IMR-90 (cell line): ENCODE measurements around the gene LRRC31. TPM values are rescaled to one million over a fixed set of nuclear protein-coding genes. Genes with fewer than 3 reads are reported as not detected.

Experiments used
- ATAC-seq: fragments of 200-7000 bp; cut with Tn5 transposase; 2 replicates; pipeline ENCODE4 v1.9.1; 2020; ENCODE audit warnings: low read depth, mild to moderate bottlenecking, moderate library complexity
- BruUV-seq: library from RNA; stranded (reverse); fragments of 400-500 nt; replicated peaks from 2 replicates; lab custom pipeline; 2021; lab: Mats Ljungman, UMichigan
- CTCF ChIA-PET: fragments of 300-600 bp; formaldehyde crosslinking; extraction: SDS; loops from one replicate; lab custom pipeline; 2021; ENCODE audit warnings: antibody characterized with exemption; lab: Yijun Ruan, JAX
- POLR2A ChIA-PET: fragments of 300-600 bp; sonication (Branson Sonifier 250); formaldehyde crosslinking; loops from one replicate; lab custom pipeline; 2022; ENCODE audit warnings: antibody characterized with exemption; ENCODE audit not compliant: unreplicated experiment; lab: Charles Lee
- DNase-seq: peaks from one replicate; pipeline ENCODE4 v3.0.0; 2013
- H2AFZ ChIP-seq: replicated peaks from 2 replicates; pipeline ENCODE3; 2013; ENCODE audit warnings: low read length, mild to moderate bottlenecking; ENCODE audit not compliant: poor library complexity
- H2AK5ac ChIP-seq: 2 replicates; pipeline ENCODE4 v1.6.1; 2013; ENCODE audit warnings: low read depth, low read length, inconsistent platforms
- H2AK9ac ChIP-seq: replicated peaks from 2 replicates; pipeline ENCODE3; 2013; ENCODE audit warnings: mild to moderate bottlenecking, low read depth, low read length, moderate library complexity; ENCODE audit not compliant: poor library complexity
- H2BK120ac ChIP-seq: 2 replicates; pipeline ENCODE4 v1.6.1; 2013; ENCODE audit warnings: low read depth, low read length, inconsistent platforms
- H2BK15ac ChIP-seq: 3 replicates; pipeline ENCODE4 v1.6.1; 2013; ENCODE audit warnings: low read depth, low read length, inconsistent platforms
- H2BK20ac ChIP-seq: 2 replicates; pipeline ENCODE4 v1.6.1; 2013; ENCODE audit warnings: low read depth, mild to moderate bottlenecking, inconsistent platforms, low read length, moderate library complexity
- H2BK5ac ChIP-seq: 2 replicates; pipeline ENCODE4 v1.6.1; 2013; ENCODE audit warnings: mild to moderate bottlenecking, low read depth, low read length, inconsistent platforms; ENCODE audit not compliant: poor library complexity, severe bottlenecking
- H3K14ac ChIP-seq: replicated peaks from 2 replicates; pipeline ENCODE4 v1.6.1; 2013; ENCODE audit warnings: low read depth, low read length, inconsistent platforms
- H3K18ac ChIP-seq: 2 replicates; pipeline ENCODE4 v1.6.1; 2013; ENCODE audit warnings: low read depth, low read length, control low read depth
- H3K23ac ChIP-seq: 2 replicates; pipeline ENCODE4 v1.6.1; 2013; ENCODE audit warnings: low read depth, low read length, inconsistent platforms
- H3K27ac ChIP-seq: 2 replicates; pipeline ENCODE4 v1.5.1; 2013; ENCODE audit warnings: mild to moderate bottlenecking, control low read depth, low read length; ENCODE audit not compliant: insufficient read depth
- H3K27me3 ChIP-seq: 2 replicates; pipeline ENCODE4 v1.6.1; 2013; ENCODE audit warnings: low read length; ENCODE audit not compliant: control insufficient read depth, insufficient read depth
- H3K36me3 ChIP-seq: 2 replicates; pipeline ENCODE4 v1.6.1; 2013; ENCODE audit warnings: low read length, mixed read lengths; ENCODE audit not compliant: control insufficient read depth, insufficient read depth
- H3K4ac ChIP-seq: 2 replicates; pipeline ENCODE4 v1.6.1; 2013; ENCODE audit warnings: low read depth, low read length, inconsistent platforms
- H3K4me1 ChIP-seq: 2 replicates; pipeline ENCODE4 v1.6.1; 2013; ENCODE audit warnings: low read length, mixed read lengths; ENCODE audit not compliant: control insufficient read depth, insufficient read depth
- H3K4me2 ChIP-seq: 2 replicates; pipeline ENCODE4 v1.6.1; 2013; ENCODE audit warnings: low read depth, mild to moderate bottlenecking, control low read depth, low read length, moderate library complexity
- H3K4me3 ChIP-seq: 2 replicates; pipeline ENCODE4 v1.5.1; 2013; ENCODE audit warnings: low read depth, mild to moderate bottlenecking, control low read depth, low read length, moderate library complexity; ENCODE audit not compliant: insufficient read depth
- H3K56ac ChIP-seq: 2 replicates; pipeline ENCODE4 v1.6.1; 2013; ENCODE audit warnings: low read length, inconsistent platforms; ENCODE audit not compliant: insufficient read depth; ENCODE audit errors: extremely low read depth
- H3K79me1 ChIP-seq, 2 experiments: 2 replicates each; pipeline ENCODE4 v1.6.1; 2013; ENCODE audit warnings: low read length in 2 of 2, inconsistent platforms in 1 of 2, low read depth in 1 of 2
- H3K9ac ChIP-seq: 2 replicates; pipeline ENCODE4 v1.6.1; 2013; ENCODE audit warnings: low read depth, low read length, control low read depth
- H3K9me1 ChIP-seq: 2 replicates; pipeline ENCODE4 v1.6.1; 2013; ENCODE audit warnings: low read length, inconsistent platforms; ENCODE audit not compliant: insufficient read depth
- H3K9me3 ChIP-seq: 2 replicates; pipeline ENCODE4 v1.6.1; 2013; ENCODE audit warnings: low read length; ENCODE audit not compliant: control insufficient read depth, insufficient read depth
- H4K20me1 ChIP-seq: 2 replicates; pipeline ENCODE4 v1.6.1; 2013; ENCODE audit warnings: low read length, inconsistent platforms; ENCODE audit not compliant: insufficient read depth
- H4K5ac ChIP-seq: 2 replicates; pipeline ENCODE4 v1.6.1; 2013; ENCODE audit warnings: mild to moderate bottlenecking, low read depth, low read length, control low read depth
- H4K8ac ChIP-seq, 2 experiments: 2 replicates each; pipeline ENCODE4 v1.6.1; 2013; ENCODE audit warnings: low read depth in 2 of 2, low read length in 2 of 2, control low read depth in 1 of 2, inconsistent platforms in 1 of 2
- H4K91ac ChIP-seq: 2 replicates; pipeline ENCODE4 v1.6.1; 2013; ENCODE audit warnings: low read depth, low read length, inconsistent platforms; ENCODE audit not compliant: insufficient read depth
- BHLHE40 ChIP-seq: fragments of 150-350 bp; IDR thresholded peaks from 2 replicates; pipeline ENCODE4 v1.6.1; 2016; ENCODE audit warnings: mild to moderate bottlenecking, low read depth, low read length
- MAFK ChIP-seq: IDR thresholded peaks from 2 replicates; pipeline ENCODE4 v1.6.1; 2012; ENCODE audit warnings: low read depth, low read length, improper control_type of control experiment
- MXI1 ChIP-seq: IDR thresholded peaks from 2 replicates; pipeline ENCODE4 v1.6.1; 2012; ENCODE audit warnings: low read depth, mild to moderate bottlenecking, low read length, moderate library complexity, borderline replicate concordance
- WGBS, 2 experiments: methylation state at CpG; one replicate each; pipeline versions ENCODE4 v1.1.5 to v1.1.7; 2013; ENCODE audit warnings: missing lambda C conversion rate in 2 of 2; ENCODE audit not compliant: insufficient read length in 1 of 2; ENCODE audit errors: extremely low coverage in 2 of 2; 5-methylcytosine and 5-hydroxymethylcytosine counted together
- dilution Hi-C: fragments of 300-500 bp; cut with HindIII; formaldehyde crosslinking; loops from one replicate; pipeline ENCODE4 v1.14.3; 2018; ENCODE audit warnings: low sequenced_read_pairs; ENCODE audit not compliant: unreplicated experiment
- in situ Hi-C: fragments of 300-500 bp; cut with MboI; formaldehyde crosslinking; loops from 3 replicates; pipeline ENCODE4 v1.14.3; 2019; ENCODE audit warnings: low sequenced_read_pairs, inconsistent platforms, mixed read lengths
- intact Hi-C: fragments of 100-400 bp; cut with micrococcal nuclease; formaldehyde crosslinking; loops from 2 replicates; pipeline ENCODE4 v1.10.0; 2022
- polyA plus RNA-seq, 3 experiments: library from polyadenylated mRNA; depleted of rRNA; stranded (reverse); fragments of >200 nt; gene quantifications; 2 replicates each; pipeline ENCODE4 v1.2.3, GENCODE V29; 2012; ENCODE audit warnings: low replicate concordance in 1 of 3
- total RNA-seq: library from RNA; depleted of rRNA; stranded (reverse); fragments of >200 nt; gene quantifications from 2 replicates; pipeline ENCODE4 v1.2.3, GENCODE V29; 2012

The LRRC31 gene
- total and polyA plus RNA-seq, 2 of the 4 experiments (the other 2 are of a cell fraction): not detected

DNA sequence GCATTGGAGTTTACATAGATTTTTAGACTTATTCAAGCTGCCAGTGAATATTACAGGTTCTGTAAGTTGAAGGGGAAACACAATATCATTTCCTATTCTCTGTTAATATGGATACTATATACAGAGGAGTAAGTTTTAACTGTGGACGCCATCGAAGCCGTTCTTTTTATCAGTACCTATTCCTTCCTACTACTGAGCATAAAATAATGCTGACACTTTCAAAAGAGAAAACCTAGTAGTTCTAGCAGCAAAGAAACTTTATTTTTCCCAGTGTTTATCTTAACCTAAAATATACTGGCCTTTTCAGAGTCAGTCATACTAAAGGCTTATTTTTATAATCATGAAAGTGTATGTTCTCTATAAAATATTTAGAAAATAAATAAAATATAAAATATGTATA is 14.2 kb downstream of the LRRC31 start:
- Histone ChIP-seq H3K4ac (no peak overlapping the region), H3K9me3 (no peaks in the 10 kb centered on the region), H3K27me3 (peaks cover 26% of the 10 kb centered on the region), H3K23ac (no peak overlapping the region), H2AFZ (no peak overlapping the region), H2BK5ac (no peak overlapping the region), H3K4me2 (no peak overlapping the region), H4K91ac (no peak overlapping the region), H3K4me3 (no peak overlapping the region), H3K79me1 (no peaks in the 10 kb centered on the region), H3K27ac (no peak overlapping the region), H3K36me3 (no peaks in the 10 kb centered on the region), H2AK9ac (no peak overlapping the region), H2AK5ac (no peak overlapping the region), H4K20me1 (no peaks in the 10 kb centered on the region), H2BK120ac (no peak overlapping the region), H4K8ac (no peak overlapping the region), H2BK20ac (no peak overlapping the region), H3K14ac (no peak overlapping the region), H2BK15ac (no peak overlapping the region), H3K56ac (no peak overlapping the region), H3K9me1 (no peaks in the 10 kb centered on the region), H3K18ac (no peak overlapping the region), H3K4me1 (no peaks in the 10 kb centered on the region), H3K9ac (no peak overlapping the region), H4K5ac (no peak overlapping the region)
- ChIA-PET POLR2A (no interaction called here), CTCF (interaction anchor here (0.6 kb wide), 1 partner anchor 17 kb away, joined by 4 read pairs; no protein-coding TSS in a partner anchor)
- no TSS peak for BruUV-seq
- in situ Hi-C loops: no loop called here
- ATAC-seq: no peak
- intact Hi-C loops: no loop called here
- no peak for DNase-seq
- dilution Hi-C loops: no loop called here
- no CpG with 5 or more reads among the region's 3 CpGs for WGBS, 2 experiments
- TF ChIP-seq MAFK (0 out of 2 replicates have a peak, but pooled peaks have one; percentile 20), BHLHE40 (no peak), MXI1 (no peak)
